Smooth muscle cell (in vitro differentiated cells): ENCODE measurements around the gene CNOT3. TPM values are rescaled to one million over a fixed set of nuclear protein-coding genes. Genes with fewer than 3 reads are reported as not detected.

Experiments used
- DNase-seq: peaks from one replicate; lab custom pipeline; 2025; ENCODE audit not compliant: unreplicated experiment; lab: John Stamatoyannopoulos, UW
- H2AFZ ChIP-seq: fragments of 200-600 bp; sonication (generic); 2 replicates; pipeline ENCODE4 v1.6.0; 2016; ENCODE audit warnings: antibody characterized with exemption, low read depth, mild to moderate bottlenecking
- H3F3A ChIP-seq: fragments of 200-600 bp; sonication (generic); 2 replicates; pipeline ENCODE4 v1.6.0; 2017; ENCODE audit warnings: antibody characterized with exemption, low read depth
- H3K27ac ChIP-seq: fragments of 200-600 bp; sonication (generic); 2 replicates; pipeline ENCODE4 v1.5.1; 2016; ENCODE audit warnings: low read depth, mild to moderate bottlenecking
- H3K27me3 ChIP-seq: fragments of 200-600 bp; sonication (generic); 2 replicates; pipeline ENCODE4 v1.6.1; 2016; ENCODE audit warnings: low read depth, mild to moderate bottlenecking
- H3K36me3 ChIP-seq: fragments of 200-600 bp; sonication (generic); 2 replicates; pipeline ENCODE4 v1.5.1; 2016; ENCODE audit warnings: low read depth
- H3K4me1 ChIP-seq: fragments of 200-600 bp; sonication (generic); 2 replicates; pipeline ENCODE4 v1.5.1; 2016; ENCODE audit warnings: low read depth
- H3K4me2 ChIP-seq: fragments of 200-600 bp; sonication (generic); 2 replicates; pipeline ENCODE4 v1.6.0; 2016; ENCODE audit warnings: mild to moderate bottlenecking
- H3K4me3 ChIP-seq: fragments of 200-600 bp; sonication (generic); 2 replicates; pipeline ENCODE4 v1.5.1; 2016; ENCODE audit warnings: mild to moderate bottlenecking
- H3K79me2 ChIP-seq: fragments of 200-600 bp; sonication (generic); 2 replicates; pipeline ENCODE4 v1.6.0; 2016; ENCODE audit warnings: low read depth, mild to moderate bottlenecking
- H3K9ac ChIP-seq: fragments of 200-600 bp; sonication (generic); 2 replicates; pipeline ENCODE4 v1.6.0; 2016; ENCODE audit warnings: low read depth
- H3K9me3 ChIP-seq: fragments of 200-600 bp; sonication (generic); replicated peaks from 2 replicates; pipeline ENCODE4 v1.5.1; 2016; ENCODE audit warnings: low read depth
- H4K20me1 ChIP-seq: fragments of 200-600 bp; sonication (generic); 2 replicates; pipeline ENCODE4 v1.6.0; 2016; ENCODE audit warnings: low read depth
- CTCF ChIP-seq: fragments of 200-600 bp; sonication (generic); IDR thresholded peaks from 2 replicates; pipeline ENCODE4 v1.5.1; 2017; ENCODE audit warnings: borderline replicate concordance, mild to moderate bottlenecking, antibody characterized with exemption; ENCODE audit not compliant: insufficient read depth, poor library complexity, severe bottlenecking
- WGBS: methylation state at CpG from one replicate; pipeline ENCODE4 v1.1.7; 2016; ENCODE audit warnings: low lambda C conversion rate; 5-methylcytosine and 5-hydroxymethylcytosine counted together
- polyA plus RNA-seq: library from polyadenylated mRNA; unstranded; fragments of >200 nt; fragmentation: Nextera tagmentation; extraction: Ambion mirVana; gene quantifications from 2 replicates; pipeline ENCODE4 v1.2.1, GENCODE V29; 2016
- total RNA-seq: library from RNA; depleted of rRNA; stranded (reverse); fragments of >200 nt; gene quantifications from 2 replicates; pipeline ENCODE4 v1.2.3, GENCODE V29; 2014

The CNOT3 gene
- total and polyA plus RNA-seq, 2 experiments from 2014 or later: 12.4 to 31.4 TPM

GRCh38 chr19:54102421-54103169 is 35.0 kb upstream of the CNOT3 start, which contains the start of gene NDUFA3:
Gene NDUFA3 (plus strand): TSS chr19:54102855. CDS start chr19:54102879, 24 bp downstream.
- H3K9ac ChIP-seq: peak within 1 kb of the TSS; percentile 52
- no peaks in the 10 kb centered on the region for H3K27me3 ChIP-seq
- no peak for TF ChIP-seq CTCF
- no peaks in the 10 kb centered on the region for H4K20me1 ChIP-seq
- H3K27ac ChIP-seq: no peak within 1 kb of the TSS
- peaks cover 19% of the 10 kb centered on the region for H3K79me2 ChIP-seq
- peak within 1 kb of the TSS; percentile 100 for H3K4me2 ChIP-seq
- H3K4me3 ChIP-seq: peak within 1 kb of the TSS; percentile 84
- no peaks in the 10 kb centered on the region for H3K36me3 ChIP-seq
- WGBS: 5% methylated on average over 47 of the region's 54 CpGs
- no peaks in the 10 kb centered on the region for H3K9me3 ChIP-seq
- no peaks in the 10 kb centered on the region for H3F3A ChIP-seq
- peak within 1 kb of the TSS; percentile 75 for H2AFZ ChIP-seq
- H3K4me1 ChIP-seq: no peaks in the 10 kb centered on the region
- DNase-seq: peak; percentile 83

- Histone ChIP-seq H3K27ac (no peak overlapping the region), H3K9ac (no peak overlapping the region), H3K36me3 (no peaks in the 10 kb centered on the region), H3K4me1 (no peaks in the 10 kb centered on the region), H4K20me1 (no peaks in the 10 kb centered on the region), H3K79me2 (peaks cover 19% of the 10 kb centered on the region), H3K4me2 (no peak overlapping the region), H3F3A (no peaks in the 10 kb centered on the region), H3K9me3 (no peaks in the 10 kb centered on the region), H2AFZ (no peak overlapping the region), H3K4me3 (no peak overlapping the region), H3K27me3 (no peaks in the 10 kb centered on the region)
- no peak for TF ChIP-seq CTCF
- 97% methylated on average over 11 of the region's 11 CpGs for WGBS
- DNase-seq: no peak
Observed at GRCh38 chr19:54104998-54105715, 32.4 kb upstream of the CNOT3 start.

- Histone ChIP-seq H3K4me1 (no peaks in the 10 kb centered on the region), H3K79me2 (peaks cover 19% of the 10 kb centered on the region), H3K9ac (no peak overlapping the region), H4K20me1 (no peaks in the 10 kb centered on the region), H3K9me3 (no peaks in the 10 kb centered on the region), H3K27ac (no peak overlapping the region), H3K36me3 (no peaks in the 10 kb centered on the region), H3K27me3 (no peaks in the 10 kb centered on the region), H2AFZ (no peak overlapping the region), H3K4me2 (no peak overlapping the region), H3K4me3 (no peak overlapping the region), H3F3A (no peaks in the 10 kb centered on the region)
- no peak for DNase-seq
- WGBS: 96% methylated on average over 10 of the region's 10 CpGs
- TF ChIP-seq CTCF: no peak
Observed at GRCh38 chr19:54105796-54106195, 31.8 kb upstream of the CNOT3 start.
